ENCODE data around the gene ZNF564.
"Not testable (repeated sequence)": the region's sequence is repeated elsewhere in the genome, so short reads cannot be mapped to it uniquely, and the experiment has no call there.

ZNF564 gene

GRCh38 chr19:12574036-12574435 lies 22.8 kb upstream of the ZNF564 start:
- DNase-seq (ENCODE audit: low read depth) = no peak
- H3K4me3 ChIP-seq (ENCODE audit: low read length) = no peak overlapping the region
- no peak for TF ChIP-seq CTCF (conservative IDR thresholded peaks at IDR 0.05; ENCODE audit: low read length)

GRCh38 chr19:12567951-12568350 lies 16.7 kb upstream of the ZNF564 start:
- peak; percentile 54 for DNase-seq (ENCODE audit: low read depth)
- H3K4me3 ChIP-seq (ENCODE audit: low read length) = no peak overlapping the region
- TF ChIP-seq CTCF (conservative IDR thresholded peaks at IDR 0.05; ENCODE audit: low read length) = no peak

DNA sequence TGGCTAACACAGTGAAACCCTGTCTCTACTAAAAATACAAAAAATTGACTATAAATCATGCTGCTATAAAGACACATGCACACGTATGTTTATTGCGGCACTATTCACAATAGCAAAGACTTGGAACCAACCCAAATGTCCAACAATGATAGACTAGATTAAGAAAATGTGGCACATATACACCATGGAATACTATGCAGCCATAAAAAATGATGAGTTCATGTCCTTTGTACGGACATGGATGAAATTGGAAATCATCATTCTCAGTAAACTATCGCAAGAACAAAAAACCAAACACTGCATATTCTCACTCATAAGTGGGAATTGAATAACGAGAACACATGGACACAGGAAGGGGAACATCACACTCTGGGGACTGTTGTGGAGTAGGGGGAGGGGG lies 15.1 kb upstream of the ZNF564 start:
- not testable (repeated sequence) for DNase-seq (ENCODE audit: low read depth); H3K4me3 ChIP-seq (ENCODE audit: low read length)

DNA sequence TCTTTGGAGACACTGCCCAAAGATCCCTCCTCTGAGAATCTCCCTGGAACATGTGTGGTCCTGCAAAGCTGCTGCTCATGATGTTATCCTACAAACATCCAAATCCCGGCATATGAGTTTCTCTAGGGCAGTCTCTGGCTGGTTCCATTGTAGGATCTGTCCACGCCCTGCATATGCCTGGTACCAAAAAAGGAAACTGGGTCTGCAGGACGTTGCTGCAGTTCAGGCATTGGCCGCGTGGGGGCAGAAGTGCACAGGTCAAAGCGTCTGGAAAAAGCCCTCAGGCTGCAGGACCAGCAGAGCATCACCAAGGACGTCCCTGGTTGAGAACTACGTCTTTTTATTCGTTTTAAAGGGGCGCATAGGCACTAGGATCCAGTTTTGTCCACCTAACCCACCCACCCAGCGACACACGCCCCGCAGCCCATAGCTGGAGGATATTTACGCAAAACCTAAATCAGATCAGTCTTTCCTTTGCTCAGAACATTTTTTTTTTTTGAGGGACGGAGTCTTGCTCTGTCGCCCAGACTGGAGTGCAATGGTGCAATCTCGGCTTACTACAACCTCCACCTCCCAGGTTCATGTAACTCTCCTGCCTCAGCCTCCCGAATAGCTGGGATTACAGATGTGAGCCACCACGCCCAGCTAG lies 12.9 kb upstream of the ZNF564 start:
- peak; percentile 99 for TF ChIP-seq CTCF (conservative IDR thresholded peaks at IDR 0.05; ENCODE audit: low read length)
- no peak overlapping the region for H3K4me3 ChIP-seq (ENCODE audit: low read length)

GRCh38 chr19:12555456-12555930 lies 4.2 kb upstream of the ZNF564 start:
- no peak for DNase-seq (ENCODE audit: low read depth)
- H3K4me3 ChIP-seq (ENCODE audit: low read length) = no peak overlapping the region

More for the DNA sequence above, 12.9 kb upstream of the ZNF564 start:
- DNase-seq (ENCODE audit: low read depth) = peak; percentile 91

GRCh38 chr19:12546903-12547302 lies 4.4 kb downstream of the ZNF564 start:
- no peak for DNase-seq (ENCODE audit: low read depth)
- no peak for TF ChIP-seq CTCF (conservative IDR thresholded peaks at IDR 0.05; ENCODE audit: low read length)

More at GRCh38 chr19:12555456-12555930, 4.2 kb upstream of the ZNF564 start:
- no peak for TF ChIP-seq CTCF (conservative IDR thresholded peaks at IDR 0.05; ENCODE audit: low read length)

DNA sequence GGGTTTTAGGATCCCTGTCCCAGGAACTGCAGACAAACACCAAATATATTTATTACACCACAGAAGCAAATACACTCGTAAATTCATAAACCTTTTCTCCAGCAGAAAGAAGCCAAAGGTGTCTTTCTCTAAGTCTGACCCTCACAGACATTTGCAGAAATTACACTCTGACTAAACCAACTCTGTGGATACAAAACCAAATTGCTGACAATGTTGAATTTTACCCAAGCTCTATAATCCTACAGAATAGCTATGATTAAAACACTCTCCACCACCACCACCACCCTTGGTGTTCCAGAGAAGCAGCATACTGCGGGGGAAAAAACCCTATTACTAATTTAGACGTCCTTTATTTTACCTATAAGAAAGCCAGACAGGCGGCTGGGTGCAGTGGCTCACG lies 5.2 kb downstream of the ZNF564 start:
- no peak overlapping the region for H3K4me3 ChIP-seq (ENCODE audit: low read length)
- TF ChIP-seq CTCF (conservative IDR thresholded peaks at IDR 0.05; ENCODE audit: low read length) = no peak
- no peak for DNase-seq (ENCODE audit: low read depth)

More at GRCh38 chr19:12546903-12547302, 4.4 kb downstream of the ZNF564 start:
- H3K4me3 ChIP-seq (ENCODE audit: low read length) = no peak overlapping the region
